HEK293T (cell line): ENCODE results near the gene SQSTM1.

Experiments used
- ARNT ChIP-seq: fragments of 450-650 bp; IDR thresholded peaks from 2 replicates; pipeline ENCODE4 v1.6.1; 2017; ENCODE audit warnings: mild to moderate bottlenecking
- BHLHE40 ChIP-seq: fragments of 450-650 bp; IDR thresholded peaks from 2 replicates; pipeline ENCODE4 v1.6.1; 2016; ENCODE audit warnings: mild to moderate bottlenecking, moderate library complexity, borderline replicate concordance
- ELF4 ChIP-seq: fragments of 450-650 bp; IDR thresholded peaks from 2 replicates; pipeline ENCODE4 v1.6.1; 2017; ENCODE audit warnings: antibody characterized with exemption
- FOXA1 ChIP-seq: fragments of 450-650 bp; IDR thresholded peaks from 2 replicates; pipeline ENCODE4 v1.6.1; 2016; ENCODE audit warnings: mild to moderate bottlenecking
- FOXK2 ChIP-seq: fragments of 450-650 bp; IDR thresholded peaks from 2 replicates; pipeline ENCODE4 v1.6.1; 2016; ENCODE audit warnings: mild to moderate bottlenecking
- FOXM1 ChIP-seq: fragments of 450-650 bp; IDR thresholded peaks from 2 replicates; pipeline ENCODE4 v1.6.1; 2017; ENCODE audit warnings: mild to moderate bottlenecking, borderline replicate concordance
- SP1 ChIP-seq: fragments of 450-650 bp; IDR thresholded peaks from 2 replicates; pipeline ENCODE4 v1.6.1; 2017
- SUZ12 ChIP-seq: fragments of 450-650 bp; IDR thresholded peaks from 2 replicates; pipeline ENCODE4 v1.6.1; 2016; ENCODE audit warnings: mild to moderate bottlenecking
- TARDBP ChIP-seq: fragments of 450-650 bp; IDR thresholded peaks from 2 replicates; pipeline ENCODE4 v1.6.1; 2016

GRCh38 chr5:179799644-179799973 is 21.1 kb upstream of the SQSTM1 start:
- TF ChIP-seq SUZ12 = no peak
- no peak for TF ChIP-seq FOXA1
- TF ChIP-seq FOXM1 = no peak
- no peak for TF ChIP-seq TARDBP
- TF ChIP-seq ELF4 = no peak
- no peak for TF ChIP-seq SP1
- no peak for TF ChIP-seq BHLHE40
- no peak for TF ChIP-seq FOXK2
- no peak for TF ChIP-seq ARNT
